GM21360 (cell line): ENCODE measurements around the gene NIPBL.
"Not testable (repeated sequence)": the region's sequence is repeated elsewhere in the genome, so short reads cannot be mapped to it uniquely, and the experiment has no call there.

Experiments
- ATAC-seq: cut with Tn5 transposase; IDR thresholded peaks from one replicate; pipeline ENCODE4 v1.9.1; 2021; ENCODE audit warnings: mild to moderate bottlenecking, moderate library complexity; ENCODE audit not compliant: unreplicated experiment

NIPBL gene

GRCh38 chr5:36876299-36876964 is at the start of gene NIPBL:
Gene NIPBL (plus strand): TSS chr5:36876769. CDS start chr5:36953697, 76,928 bp downstream.
- peak; percentile 53 for ATAC-seq

- no peak for ATAC-seq
Observed at GRCh38 chr5:36832274-36832673, 44.3 kb upstream of the NIPBL start.

- no peak for ATAC-seq
Observed at GRCh38 chr5:36836831-36837230, 39.7 kb upstream of the NIPBL start.

- ATAC-seq, result no peak
Observed at GRCh38 chr5:36839489-36840476, 36.8 kb upstream of the NIPBL start.

GRCh38 chr5:36841677-36842076 is 34.9 kb upstream of the NIPBL start:
- no peak for ATAC-seq

- no peak for ATAC-seq
Observed at GRCh38 chr5:36842087-36842486, 34.5 kb upstream of the NIPBL start.

GRCh38 chr5:36844305-36844704 is 32.3 kb upstream of the NIPBL start:
- ATAC-seq, result no peak

- not testable (repeated sequence) for ATAC-seq
Observed at GRCh38 chr5:36848545-36848944, 28.0 kb upstream of the NIPBL start.

- ATAC-seq, result not testable (repeated sequence)
Observed at GRCh38 chr5:36852903-36853302, 23.7 kb upstream of the NIPBL start.

- no peak for ATAC-seq
Observed at GRCh38 chr5:36854402-36855140, 22.0 kb upstream of the NIPBL start.

GRCh38 chr5:36855141-36855495 is 21.5 kb upstream of the NIPBL start:
- no peak for ATAC-seq

GRCh38 chr5:36861871-36862270 is 14.7 kb upstream of the NIPBL start:
- ATAC-seq, result no peak

- peak; percentile 76 for ATAC-seq
Observed at GRCh38 chr5:36870399-36871040, 6.0 kb upstream of the NIPBL start.

GRCh38 chr5:36874465-36874864 is 2.1 kb upstream of the NIPBL start:
- ATAC-seq, result no peak

- no peak for ATAC-seq
Observed at GRCh38 chr5:36875051-36875789, 1.3 kb upstream of the NIPBL start.

- peak; percentile 48 for ATAC-seq
Observed at GRCh38 chr5:36875790-36876298, 725 bp upstream of the NIPBL start.

- no peak for ATAC-seq
Observed at GRCh38 chr5:36876965-36877666, 547 bp downstream of the NIPBL start.

GRCh38 chr5:36877667-36878391 is 1.3 kb downstream of the NIPBL start:
- no peak for ATAC-seq
